ENCODE measurements around the gene RASGRF1.

DNA sequence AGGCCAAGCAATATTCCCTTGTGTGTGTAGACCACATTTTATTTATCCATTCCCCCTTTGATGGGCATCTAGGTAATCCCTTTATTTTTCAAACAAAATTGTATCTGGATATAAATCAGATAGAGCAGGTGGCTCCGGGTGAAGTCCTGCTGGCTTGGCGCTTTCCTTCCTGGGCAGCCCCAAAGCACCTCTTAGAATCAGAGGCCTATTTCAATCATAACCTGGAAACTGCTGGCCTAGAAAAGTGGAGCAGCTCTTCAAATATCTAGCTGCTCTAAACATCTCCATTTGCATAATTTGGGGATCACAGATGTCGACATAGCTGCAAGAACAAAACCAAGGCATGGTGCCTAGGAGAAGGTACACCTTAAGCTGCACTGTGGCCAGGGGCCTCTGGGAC lies 40.2 kb downstream of the RASGRF1 start:
- no peak for TF ChIP-seq ESRRA (IDR thresholded peaks at IDR 0.05; ENCODE audit: borderline replicate concordance, low read depth)
- TF ChIP-seq JUND (IDR thresholded peaks at IDR 0.05; ENCODE audit: borderline replicate concordance, low read depth, low read length): no peak
- TF ChIP-seq JUND (tag; IDR thresholded peaks at IDR 0.05; ENCODE audit: borderline replicate concordance, low read depth, low read length): no peak
- TF ChIP-seq ZNF274 (IDR thresholded peaks at IDR 0.05; ENCODE audit: borderline replicate concordance, low read depth, low read length): no peak
- TF ChIP-seq POLR2AphosphoS5 (IDR thresholded peaks at IDR 0.05; ENCODE audit: control insufficient read depth, insufficient read depth, low read depth, low read length): no peak
- TF ChIP-seq, protein P1, sequence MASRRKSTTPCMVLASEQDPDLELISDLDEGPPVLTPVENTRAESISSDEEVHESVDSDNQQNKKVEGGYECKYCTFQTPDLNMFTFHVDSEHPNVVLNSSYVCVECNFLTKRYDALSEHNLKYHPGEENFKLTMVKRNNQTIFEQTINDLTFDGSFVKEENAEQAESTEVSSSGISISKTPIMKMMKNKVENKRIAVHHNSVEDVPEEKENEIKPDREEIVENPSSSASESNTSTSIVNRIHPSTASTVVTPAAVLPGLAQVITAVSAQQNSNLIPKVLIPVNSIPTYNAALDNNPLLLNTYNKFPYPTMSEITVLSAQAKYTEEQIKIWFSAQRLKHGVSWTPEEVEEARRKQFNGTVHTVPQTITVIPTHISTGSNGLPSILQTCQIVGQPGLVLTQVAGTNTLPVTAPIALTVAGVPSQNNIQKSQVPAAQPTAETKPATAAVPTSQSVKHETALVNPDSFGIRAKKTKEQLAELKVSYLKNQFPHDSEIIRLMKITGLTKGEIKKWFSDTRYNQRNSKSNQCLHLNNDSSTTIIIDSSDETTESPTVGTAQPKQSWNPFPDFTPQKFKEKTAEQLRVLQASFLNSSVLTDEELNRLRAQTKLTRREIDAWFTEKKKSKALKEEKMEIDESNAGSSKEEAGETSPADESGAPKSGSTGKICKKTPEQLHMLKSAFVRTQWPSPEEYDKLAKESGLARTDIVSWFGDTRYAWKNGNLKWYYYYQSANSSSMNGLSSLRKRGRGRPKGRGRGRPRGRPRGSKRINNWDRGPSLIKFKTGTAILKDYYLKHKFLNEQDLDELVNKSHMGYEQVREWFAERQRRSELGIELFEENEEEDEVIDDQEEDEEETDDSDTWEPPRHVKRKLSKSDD (conservative IDR thresholded peaks at IDR 0.05; ENCODE audit: low read length): no peak
